Activated CD8-positive, alpha-beta memory T cell treated with anti-CD3 and anti-CD28 coated beads, Interleukin-2, amount 50 U/mL, for 4 hours (primary cell): ENCODE measurements around the gene ATP2B2.

Source experiments
- DNase-seq: peaks from one replicate; pipeline ENCODE4 v3.0.0-alpha.2; 2020

ATP2B2 gene

GRCh38 chr3:10528046-10528445, 22.7 kb upstream of the ATP2B2 start:
- DNase-seq, result no peak

- DNase-seq, result no peak
These were observed 22.1 kb upstream of the ATP2B2 start for GRCh38 chr3:10527295-10528001.

GRCh38 chr3:10526366-10526765, 21.0 kb upstream of the ATP2B2 start:
- no peak for DNase-seq

- no peak for DNase-seq
These were observed 19.5 kb upstream of the ATP2B2 start for GRCh38 chr3:10524799-10525301.

GRCh38 chr3:10524270-10524669, 18.9 kb upstream of the ATP2B2 start:
- DNase-seq, result no peak

- no peak for DNase-seq
These were observed 18.2 kb upstream of the ATP2B2 start for GRCh38 chr3:10523561-10523960.

- DNase-seq, result no peak
These were observed 17.4 kb upstream of the ATP2B2 start for GRCh38 chr3:10522646-10523303.

- no peak for DNase-seq
These were observed 16.5 kb upstream of the ATP2B2 start for GRCh38 chr3:10521772-10522441.

GRCh38 chr3:10520072-10520471, 14.7 kb upstream of the ATP2B2 start:
- no peak for DNase-seq

GRCh38 chr3:10519236-10519635, 13.8 kb upstream of the ATP2B2 start:
- DNase-seq, result no peak

- no peak for DNase-seq
These were observed 13.2 kb upstream of the ATP2B2 start for GRCh38 chr3:10518506-10519150.

GRCh38 chr3:10517627-10518026, 12.2 kb upstream of the ATP2B2 start:
- DNase-seq, result no peak

GRCh38 chr3:10516544-10517452, 11.4 kb upstream of the ATP2B2 start:
- no peak for DNase-seq

- no peak for DNase-seq
These were observed 10.6 kb upstream of the ATP2B2 start for GRCh38 chr3:10515884-10516495.

GRCh38 chr3:10515396-10515795, 10.0 kb upstream of the ATP2B2 start:
- DNase-seq, result no peak

- no peak for DNase-seq
These were observed 9.2 kb upstream of the ATP2B2 start for GRCh38 chr3:10514407-10515069.

GRCh38 chr3:10513306-10513705, 7.9 kb upstream of the ATP2B2 start:
- no peak for DNase-seq

GRCh38 chr3:10512687-10513086, 7.3 kb upstream of the ATP2B2 start:
- DNase-seq, result no peak

- no peak for DNase-seq
These were observed 6.6 kb upstream of the ATP2B2 start for GRCh38 chr3:10511809-10512494.

- DNase-seq, result no peak
These were observed 5.5 kb upstream of the ATP2B2 start for GRCh38 chr3:10510743-10511432.
